Chondrocyte (in vitro differentiated cells): ENCODE measurements around the gene TRIM54. TPM values are rescaled to one million over a fixed set of nuclear protein-coding genes. Genes with fewer than 3 reads are reported as not detected.

Source experiments
- DNase-seq: peaks from one replicate; pipeline ENCODE4 v3.0.0; 2021; ENCODE audit warnings: mixed read lengths, low spot score
- H3K27ac Mint-ChIP-seq: one replicate; pipeline ENCODE4 v1.8.0; 2021; ENCODE audit warnings: mild to moderate bottlenecking, moderate library complexity, mixed read lengths; ENCODE audit not compliant: unreplicated experiment
- H3K27me3 Mint-ChIP-seq: 2 replicates; pipeline ENCODE4 v1.8.0; 2021; ENCODE audit warnings: low read depth, mixed read lengths
- H3K36me3 Mint-ChIP-seq: 2 replicates; pipeline ENCODE4 v1.8.0; 2021; ENCODE audit warnings: low read depth, mixed read lengths
- H3K4me1 Mint-ChIP-seq: 2 replicates; pipeline ENCODE4 v1.8.0; 2021; ENCODE audit warnings: low read depth, mild to moderate bottlenecking, mixed read lengths
- H3K4me3 Mint-ChIP-seq: one replicate; pipeline ENCODE4 v1.8.0; 2021; ENCODE audit warnings: mild to moderate bottlenecking, moderate library complexity, mixed read lengths; ENCODE audit not compliant: unreplicated experiment
- H3K9me3 Mint-ChIP-seq: 2 replicates; pipeline ENCODE4 v1.8.0; 2021; ENCODE audit warnings: low read depth, mixed read lengths
- CTCF ChIP-seq: fragments of 200-600 bp; sonication (generic); IDR thresholded peaks from 2 replicates; pipeline ENCODE4 v1.5.0; 2021; ENCODE audit warnings: antibody characterized with exemption, mild to moderate bottlenecking, moderate library complexity
- total RNA-seq: library from RNA; stranded (reverse); gene quantifications from 3 replicates; pipeline ENCODE4 v1.2.1, GENCODE V29; 2021

The TRIM54 gene
- total RNA-seq, 1 donor from 2014 or later: not detected

- peaks cover 13% of the 10 kb centered on the region for H3K27me3 Mint-ChIP-seq
- DNase-seq: no peak
- no peak overlapping the region for H3K4me3 Mint-ChIP-seq
- peaks cover 4% of the 10 kb centered on the region for H3K36me3 Mint-ChIP-seq
- no peak for TF ChIP-seq CTCF
- H3K4me1 Mint-ChIP-seq: peaks cover 9% of the 10 kb centered on the region
- no peak overlapping the region for H3K27ac Mint-ChIP-seq
- H3K9me3 Mint-ChIP-seq: no peaks in the 10 kb centered on the region
Measured at GRCh38 chr2:27304488-27305240, 22.4 kb downstream of the TRIM54 start.

DNA sequence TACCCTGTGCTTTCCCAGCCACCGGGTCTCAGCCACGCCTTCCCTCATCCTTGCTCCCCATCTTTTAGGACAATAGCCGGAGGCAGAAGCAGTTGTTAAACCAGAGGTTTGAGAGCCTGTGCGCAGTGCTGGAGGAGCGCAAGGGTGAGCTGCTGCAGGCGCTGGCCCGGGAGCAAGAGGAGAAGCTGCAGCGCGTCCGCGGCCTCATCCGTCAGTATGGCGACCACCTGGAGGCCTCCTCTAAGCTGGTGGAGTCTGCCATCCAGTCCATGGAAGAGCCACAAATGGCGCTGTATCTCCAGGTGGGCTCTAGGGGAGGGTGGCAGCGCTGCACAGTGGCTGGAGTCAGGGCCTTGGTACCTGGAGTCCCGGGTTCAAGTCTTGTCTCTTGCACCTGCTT is 23.3 kb downstream of the TRIM54 start:
- no peak for DNase-seq
- H3K9me3 Mint-ChIP-seq: no peaks in the 10 kb centered on the region
- peaks cover 9% of the 10 kb centered on the region for H3K36me3 Mint-ChIP-seq
- no peak overlapping the region for H3K27ac Mint-ChIP-seq
- TF ChIP-seq CTCF: no peak
- H3K27me3 Mint-ChIP-seq: peaks cover 13% of the 10 kb centered on the region
- H3K4me1 Mint-ChIP-seq: peaks cover 9% of the 10 kb centered on the region
- no peak overlapping the region for H3K4me3 Mint-ChIP-seq

DNA sequence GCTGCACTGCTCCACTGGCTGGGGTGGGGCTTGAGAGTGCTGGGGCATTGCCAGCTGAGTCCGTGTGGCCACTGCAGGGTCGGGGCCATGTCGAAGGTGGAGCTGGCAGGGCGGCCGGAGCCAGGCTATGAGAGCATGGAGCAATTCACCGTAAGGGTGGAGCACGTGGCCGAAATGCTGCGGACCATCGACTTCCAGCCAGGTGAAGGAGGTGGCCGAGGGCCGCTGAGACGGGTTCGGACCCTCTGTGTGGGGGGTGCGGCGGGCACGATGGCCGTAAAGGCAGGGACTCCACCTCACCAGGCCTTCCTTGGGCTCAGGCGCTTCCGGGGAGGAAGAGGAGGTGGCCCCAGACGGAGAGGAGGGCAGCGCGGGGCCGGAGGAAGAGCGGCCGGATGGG is 23.9 kb downstream of the TRIM54 start:
- Mint-ChIP-seq H3K27me3 (peaks cover 13% of the 10 kb centered on the region), H3K4me1 (peaks cover 9% of the 10 kb centered on the region), H3K36me3 (peaks cover 9% of the 10 kb centered on the region), H3K27ac (no peak overlapping the region), H3K9me3 (no peaks in the 10 kb centered on the region), H3K4me3 (no peak overlapping the region)
- peak; percentile 92 for DNase-seq
- no peak for TF ChIP-seq CTCF

GRCh38 chr2:27306573-27307286 is 24.5 kb downstream of the TRIM54 start:
- Mint-ChIP-seq H3K36me3 (peaks cover 15% of the 10 kb centered on the region), H3K9me3 (no peaks in the 10 kb centered on the region), H3K4me3 (no peak overlapping the region), H3K27me3 (peaks cover 13% of the 10 kb centered on the region), H3K4me1 (peaks cover 9% of the 10 kb centered on the region), H3K27ac (no peak overlapping the region)
- TF ChIP-seq CTCF: no peak
- no peak for DNase-seq

DNA sequence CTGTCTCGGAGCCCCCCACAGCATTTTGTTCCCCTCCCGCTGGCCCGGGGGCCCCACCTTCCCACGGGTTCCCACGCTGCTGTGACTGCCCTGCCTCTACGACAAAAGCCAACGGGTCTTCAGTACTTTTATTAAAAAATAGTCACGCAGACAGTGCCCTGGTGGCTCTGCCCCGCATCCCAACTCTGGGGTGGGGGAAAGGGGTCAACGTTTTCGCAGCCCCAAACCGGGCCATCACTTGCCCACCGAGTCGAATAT is 25.0 kb downstream of the TRIM54 start:
- TF ChIP-seq CTCF: no peak
- peaks cover 13% of the 10 kb centered on the region for H3K27me3 Mint-ChIP-seq
- no peak for DNase-seq
- no peak overlapping the region for H3K4me3 Mint-ChIP-seq
- peaks cover 15% of the 10 kb centered on the region for H3K36me3 Mint-ChIP-seq
- no peaks in the 10 kb centered on the region for H3K9me3 Mint-ChIP-seq
- H3K27ac Mint-ChIP-seq: no peak overlapping the region
- H3K4me1 Mint-ChIP-seq: peaks cover 9% of the 10 kb centered on the region
